ENCODE data around the gene GRID2.

GRCh38 chr4:93448691-93449293 lies 1145.0 kb downstream of the GRID2 start:
- TF ChIP-seq CTCF (IDR thresholded peaks at IDR 0.05; ENCODE audit: poor library complexity, severe bottlenecking): no peak
- no peak for TF ChIP-seq REST (IDR thresholded peaks at IDR 0.05; ENCODE audit: borderline replicate concordance)
- no peak for TF ChIP-seq EP300 (conservative IDR thresholded peaks at IDR 0.05; ENCODE audit: poor library complexity, severe bottlenecking)
- no peak for TF ChIP-seq POLR2AphosphoS5 (IDR thresholded peaks at IDR 0.05)

Measured in neural cell (in vitro differentiated cells).